HEK293 (cell line): Measurements from ENCODE around the gene CIAO2B.

Source experiments
- CTCF ChIA-PET: fragments of 350-600 bp; formaldehyde crosslinking; extraction: SDS; loops from one replicate; lab custom pipeline; 2021; ENCODE audit warnings: antibody characterized with exemption; lab: Yijun Ruan, JAX
- POLR2A ChIA-PET: fragments of 300-600 bp; formaldehyde crosslinking; extraction: SDS; loops from one replicate; lab custom pipeline; 2020; ENCODE audit warnings: antibody characterized with exemption, inconsistent platforms; lab: Yijun Ruan, JAX
- H3K27ac ChIP-seq: fragments of 200-500 bp; sonication (Bioruptor generic); 2 replicates; pipeline ENCODE4 v1.5.1; 2014; ENCODE audit warnings: low read depth, low read length, control low read depth, inconsistent platforms; ENCODE audit errors: extremely low read depth
- H3K36me3 ChIP-seq, 2 experiments: fragments of 200-500 bp in 1 of 2; sonication (Bioruptor generic) in 1 of 2; 1 replicate in 1 of 2; 2 replicates in 1 of 2; pipeline ENCODE4 v1.5.1; 2014 to 2017; ENCODE audit warnings: inconsistent platforms in 2 of 2, low read length in 2 of 2; ENCODE audit not compliant: control insufficient read depth in 2 of 2, insufficient read depth in 1 of 2
- H3K4me1 ChIP-seq: fragments of 200-500 bp; sonication (Bioruptor generic); 2 replicates; pipeline ENCODE4 v1.5.1; 2014; ENCODE audit warnings: mild to moderate bottlenecking, low read length, inconsistent platforms; ENCODE audit not compliant: control insufficient read depth, insufficient read depth
- H3K4me3 ChIP-seq: 2 replicates; pipeline ENCODE4 v1.5.1; 2011; ENCODE audit warnings: low read depth, mild to moderate bottlenecking, control low read depth, low read length, moderate library complexity
- H3K9me3 ChIP-seq: fragments of 200-500 bp; sonication (Bioruptor generic); 2 replicates; pipeline ENCODE4 v1.5.1; 2014; ENCODE audit warnings: low read depth, low read length, inconsistent platforms; ENCODE audit not compliant: control insufficient read depth, insufficient read depth
- BCL11A ChIP-seq: fragments of 450-650 bp; formaldehyde crosslinking; IDR thresholded peaks from 2 replicates; pipeline ENCODE4 v1.5.1; 2016; ENCODE audit warnings: low read depth, missing biosample characterization, missing genetic modification characterization
- HOXA7 ChIP-seq: sonication (generic); formaldehyde crosslinking; IDR thresholded peaks from 2 replicates; pipeline ENCODE4 v1.8.1; 2022; ENCODE audit warnings: missing genetic modification reagents, borderline replicate concordance
- REPIN1 ChIP-seq: fragments of 450-650 bp; formaldehyde crosslinking; IDR thresholded peaks from 2 replicates; pipeline ENCODE4 v1.5.1; 2017; ENCODE audit warnings: missing biosample characterization, missing genetic modification characterization, low read depth
- SETDB1 ChIP-seq: IDR thresholded peaks from one replicate; pipeline ENCODE4 v1.6.1; 2017; ENCODE audit warnings: mild to moderate bottlenecking, low read length, moderate library complexity, mixed read lengths; ENCODE audit not compliant: insufficient read length
- SP3 ChIP-seq: fragments of 450-650 bp; formaldehyde crosslinking; IDR thresholded peaks from 2 replicates; pipeline ENCODE4 v1.5.1; 2016; ENCODE audit warnings: missing biosample characterization, missing genetic modification characterization
- TRIM28 ChIP-seq: IDR thresholded peaks from 2 replicates; pipeline ENCODE4 v1.6.1; 2011; ENCODE audit warnings: low read length, control low read depth, borderline replicate concordance
- ZBTB1 ChIP-seq: fragments of 450-650 bp; formaldehyde crosslinking; IDR thresholded peaks from 2 replicates; pipeline ENCODE4 v1.5.1; 2016; ENCODE audit warnings: missing biosample characterization, missing genetic modification characterization
- ZBTB8A ChIP-seq: fragments of 450-650 bp; formaldehyde crosslinking; IDR thresholded peaks from 2 replicates; pipeline ENCODE4 v1.5.1; 2016; ENCODE audit warnings: missing biosample characterization, missing genetic modification characterization
- ZNF138 ChIP-seq: fragments of 450-650 bp; formaldehyde crosslinking; IDR thresholded peaks from 2 replicates; pipeline ENCODE4 v1.5.1; 2016; ENCODE audit warnings: missing biosample characterization, missing genetic modification characterization, borderline replicate concordance
- ZNF148 ChIP-seq: fragments of 450-650 bp; formaldehyde crosslinking; IDR thresholded peaks from 2 replicates; pipeline ENCODE4 v1.5.0; 2017; ENCODE audit warnings: missing biosample characterization, missing genetic modification characterization, borderline replicate concordance
- ZNF175 ChIP-seq: fragments of 450-650 bp; formaldehyde crosslinking; IDR thresholded peaks from 2 replicates; pipeline ENCODE4 v1.5.1; 2016; ENCODE audit warnings: missing biosample characterization, missing genetic modification characterization
- ZNF202 ChIP-seq: fragments of 450-650 bp; formaldehyde crosslinking; IDR thresholded peaks from 2 replicates; pipeline ENCODE4 v1.5.1; 2016; ENCODE audit warnings: missing biosample characterization, missing genetic modification characterization, borderline replicate concordance
- ZNF391 ChIP-seq: fragments of 450-650 bp; formaldehyde crosslinking; IDR thresholded peaks from 2 replicates; pipeline ENCODE4 v1.5.1; 2016; ENCODE audit warnings: low read depth, missing biosample characterization, missing genetic modification characterization, borderline replicate concordance
- ZNF423 ChIP-seq: fragments of 450-650 bp; formaldehyde crosslinking; IDR thresholded peaks from 2 replicates; pipeline ENCODE4 v1.5.1; 2016; ENCODE audit warnings: missing biosample characterization, missing genetic modification characterization
- ZNF529 ChIP-seq: fragments of 450-650 bp; formaldehyde crosslinking; IDR thresholded peaks from 2 replicates; pipeline ENCODE4 v1.5.1; 2017; ENCODE audit warnings: missing genetic modification characterization, missing biosample characterization; ENCODE audit not compliant: insufficient replicate concordance
- ZNF530 ChIP-seq: fragments of 450-650 bp; formaldehyde crosslinking; IDR thresholded peaks from 2 replicates; pipeline ENCODE4 v1.5.1; 2016; ENCODE audit warnings: low read depth, missing biosample characterization, missing genetic modification characterization
- ZNF621 ChIP-seq: fragments of 450-650 bp; formaldehyde crosslinking; IDR thresholded peaks from 2 replicates; pipeline ENCODE4 v1.5.1; 2017; ENCODE audit warnings: missing biosample characterization, missing genetic modification characterization
- ZNF624 ChIP-seq: fragments of 450-650 bp; formaldehyde crosslinking; IDR thresholded peaks from 2 replicates; pipeline ENCODE4 v1.5.1; 2017; ENCODE audit warnings: missing biosample characterization, missing genetic modification characterization
- ZNF639 ChIP-seq: fragments of 450-650 bp; formaldehyde crosslinking; IDR thresholded peaks from 2 replicates; pipeline ENCODE4 v1.5.1; 2016; ENCODE audit warnings: missing biosample characterization, missing genetic modification characterization
- ZNF707 ChIP-seq: fragments of 450-650 bp; formaldehyde crosslinking; IDR thresholded peaks from 2 replicates; pipeline ENCODE4 v1.5.1; 2016; ENCODE audit warnings: missing biosample characterization, missing genetic modification characterization
- ZNF76 ChIP-seq: fragments of 450-650 bp; formaldehyde crosslinking; IDR thresholded peaks from 2 replicates; pipeline ENCODE4; 2016; ENCODE audit warnings: low read depth, missing biosample characterization, missing genetic modification characterization, borderline replicate concordance
- ZSCAN30 ChIP-seq: fragments of 450-650 bp; IDR thresholded peaks from 2 replicates; pipeline ENCODE4 v1.5.1; 2018; ENCODE audit warnings: missing biosample characterization, mild to moderate bottlenecking, missing genetic modification characterization, moderate library complexity
- TF ChIP-seq, protein P1 (sequence below): IDR thresholded peaks from 2 replicates; pipeline ENCODE4 v1.6.1; 2011; ENCODE audit warnings: mild to moderate bottlenecking, low read depth, low read length, borderline replicate concordance
- TF ChIP-seq, protein P2 (sequence below): fragments of 450-650 bp; formaldehyde crosslinking; IDR thresholded peaks from 2 replicates; pipeline ENCODE4 v1.5.1; 2016; ENCODE audit warnings: missing biosample characterization, missing genetic modification characterization

CIAO2B gene

DNA sequence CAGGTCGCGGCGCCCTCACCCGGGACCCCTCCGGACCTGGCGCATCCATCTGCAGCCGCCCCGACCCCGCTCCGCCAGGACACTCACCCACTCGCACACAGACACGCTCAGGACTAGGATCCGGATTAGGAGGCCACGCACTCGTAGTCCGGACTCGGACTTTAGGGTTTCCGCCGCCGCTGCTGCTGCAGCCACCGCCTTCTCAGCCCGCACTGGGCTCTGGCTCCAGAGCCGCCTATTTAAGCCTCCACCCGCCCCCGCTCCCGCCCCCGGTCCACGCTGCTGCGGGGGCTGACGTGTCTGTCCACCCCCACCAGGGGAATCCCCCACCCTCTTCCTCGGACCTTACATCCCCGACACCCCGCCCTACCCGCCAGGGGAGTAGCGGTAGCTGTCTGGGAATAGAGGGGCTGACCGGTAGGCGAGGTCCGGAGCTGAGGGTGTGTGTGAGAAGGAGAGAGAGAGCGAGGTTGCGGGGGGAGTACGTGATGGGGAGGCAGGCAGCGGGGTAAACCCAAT is 8.8 kb downstream of the CIAO2B start, which contains the start of gene RRAD (continued):
- TF ChIP-seq ZNF148 (no peak), ZNF621 (tag by site-specific recombination) (no peak), BCL11A (tag by site-specific recombination) (no peak), HOXA7 (CRISPR knock-in tag) (no peak), ZNF391 (tag by site-specific recombination) (no peak), ZNF624 (tag by site-specific recombination) (no peak), SP3 (tag by site-specific recombination) (no peak), TRIM28 (no peak)
- TF ChIP-seq, protein P1, sequence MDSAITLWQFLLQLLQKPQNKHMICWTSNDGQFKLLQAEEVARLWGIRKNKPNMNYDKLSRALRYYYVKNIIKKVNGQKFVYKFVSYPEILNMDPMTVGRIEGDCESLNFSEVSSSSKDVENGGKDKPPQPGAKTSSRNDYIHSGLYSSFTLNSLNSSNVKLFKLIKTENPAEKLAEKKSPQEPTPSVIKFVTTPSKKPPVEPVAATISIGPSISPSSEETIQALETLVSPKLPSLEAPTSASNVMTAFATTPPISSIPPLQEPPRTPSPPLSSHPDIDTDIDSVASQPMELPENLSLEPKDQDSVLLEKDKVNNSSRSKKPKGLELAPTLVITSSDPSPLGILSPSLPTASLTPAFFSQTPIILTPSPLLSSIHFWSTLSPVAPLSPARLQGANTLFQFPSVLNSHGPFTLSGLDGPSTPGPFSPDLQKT, result no peak

- peak overlapping the region; percentile 5; the same call in 1 of the 2 replicates for H3K4me3 ChIP-seq
- H3K4me1 ChIP-seq, result no peaks in the 10 kb centered on the region; the same call in 1 of the 2 replicates
- H3K27ac ChIP-seq, result no peak overlapping the region
- no peaks in the 10 kb centered on the region for H3K9me3 ChIP-seq
- H3K36me3 ChIP-seq, result no peaks in the 10 kb centered on the region
- ChIA-PET POLR2A (no interaction called here), CTCF (interaction anchor here (15.1 kb wide), 1 partner anchor 26 kb away, joined by 268 read pairs; no protein-coding TSS in a partner anchor)
- TF ChIP-seq ZNF175 (tag by site-specific recombination) (no peak), REPIN1 (tag by site-specific recombination) (0 out of 2 replicates have a peak, but pooled peaks have one; percentile 81)
Observed at GRCh38 chr16:66924527-66925321, 9.5 kb downstream of the CIAO2B start.

DNA sequence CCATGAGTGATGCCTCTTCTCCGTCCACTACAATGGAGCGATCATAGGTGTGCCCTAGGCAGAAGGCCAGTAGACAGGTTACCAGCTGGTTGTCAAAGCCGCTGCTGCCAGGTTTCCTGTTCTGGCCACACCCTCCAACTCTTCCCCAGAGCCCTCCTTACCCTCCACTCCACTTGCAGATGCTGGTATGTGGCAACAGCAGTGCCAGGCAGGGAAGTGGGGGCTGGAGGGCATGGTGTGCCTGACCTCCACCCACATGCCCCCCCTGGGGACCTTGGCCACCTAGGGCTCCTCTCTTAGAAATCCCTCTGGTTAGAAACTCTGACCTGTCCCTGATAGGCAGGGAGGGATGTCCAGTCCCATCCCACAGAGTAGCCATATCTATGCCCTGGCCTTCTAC is 10.3 kb downstream of the CIAO2B start:
- Histone ChIP-seq H3K36me3 (no peaks in the 10 kb centered on the region), H3K9me3 (no peaks in the 10 kb centered on the region), H3K27ac (no peak overlapping the region), H3K4me1 (no peaks in the 10 kb centered on the region; the same call in 1 of the 2 replicates), H3K4me3 (no peak overlapping the region)
- CTCF ChIA-PET, result interaction anchor here (15.1 kb wide), 1 partner anchor 25 kb away, joined by 268 read pairs; no protein-coding TSS in a partner anchor
- POLR2A ChIA-PET, result no interaction called here
- no peak for TF ChIP-seq ZNF529 (tag by site-specific recombination)
- no peak for TF ChIP-seq ZBTB1 (tag by site-specific recombination)
- no peak for TF ChIP-seq ZSCAN30 (tag by site-specific recombination)
- no peak for TF ChIP-seq ZNF530 (tag by site-specific recombination)
- TF ChIP-seq, protein P2, sequence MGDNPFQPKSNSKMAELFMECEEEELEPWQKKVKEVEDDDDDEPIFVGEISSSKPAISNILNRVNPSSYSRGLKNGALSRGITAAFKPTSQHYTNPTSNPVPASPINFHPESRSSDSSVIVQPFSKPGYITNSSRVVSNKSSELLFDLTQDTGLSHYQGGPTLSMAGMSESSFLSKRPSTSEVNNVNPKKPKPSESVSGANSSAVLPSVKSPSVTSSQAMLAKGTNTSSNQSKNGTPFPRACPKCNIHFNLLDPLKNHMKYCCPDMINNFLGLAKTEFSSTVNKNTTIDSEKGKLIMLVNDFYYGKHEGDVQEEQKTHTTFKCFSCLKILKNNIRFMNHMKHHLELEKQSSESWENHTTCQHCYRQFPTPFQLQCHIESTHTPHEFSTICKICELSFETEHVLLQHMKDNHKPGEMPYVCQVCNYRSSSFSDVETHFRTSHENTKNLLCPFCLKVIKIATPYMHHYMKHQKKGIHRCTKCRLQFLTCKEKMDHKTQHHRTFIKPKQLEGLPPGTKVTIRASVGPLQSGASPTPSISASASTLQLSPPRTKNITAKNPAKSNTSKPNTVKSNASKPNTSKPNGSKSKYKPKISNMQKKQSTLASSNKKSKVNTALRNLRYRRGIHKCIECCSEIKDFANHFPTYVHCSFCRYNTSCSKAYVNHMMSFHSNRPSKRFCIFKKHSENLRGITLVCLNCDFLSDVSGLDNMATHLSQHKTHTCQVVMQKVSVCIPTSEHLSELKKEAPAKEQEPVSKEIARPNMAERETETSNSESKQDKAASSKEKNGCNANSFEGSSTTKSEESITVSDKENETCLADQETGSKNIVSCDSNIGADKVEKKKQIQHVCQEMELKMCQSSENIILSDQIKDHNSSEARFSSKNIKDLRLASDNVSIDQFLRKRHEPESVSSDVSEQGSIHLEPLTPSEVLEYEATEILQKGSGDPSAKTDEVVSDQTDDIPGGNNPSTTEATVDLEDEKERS, result no peak
- TF ChIP-seq ZNF423 (tag by site-specific recombination), result no peak
- TF ChIP-seq ZNF138, result no peak
- TF ChIP-seq ZNF707 (tag by site-specific recombination), result no peak
- TF ChIP-seq ZBTB8A (tag by site-specific recombination), result no peak
- no peak for TF ChIP-seq ZNF76 (tag by site-specific recombination)
- no peak for TF ChIP-seq ZNF202 (tag by site-specific recombination)
- TF ChIP-seq ZNF639 (tag by site-specific recombination), result no peak
- TF ChIP-seq TRIM28, result no peak
- no peak for TF ChIP-seq SETDB1
